Measurements from ENCODE around the gene TSPYL2.
A peak's percentile ranks its signal among the peaks of the same experiment; 100 is the strongest.

The TSPYL2 gene

GRCh38 chrX:53080628-53081580 lies 1.3 kb upstream of the TSPYL2 start:
- DNase-seq (ENCODE audit: low read depth): peak; percentile 25

GRCh38 chrX:53082773-53083616 lies 828 bp downstream of the TSPYL2 start:
- no peak for DNase-seq (ENCODE audit: low read depth)

- no peak for DNase-seq (ENCODE audit: low read depth)
Observed at GRCh38 chrX:53084043-53084570, 1.9 kb downstream of the TSPYL2 start.

- DNase-seq (ENCODE audit: low read depth): no peak
Observed at GRCh38 chrX:53084863-53085262, 2.7 kb downstream of the TSPYL2 start.

GRCh38 chrX:53085661-53086229 lies 3.6 kb downstream of the TSPYL2 start:
- DNase-seq (ENCODE audit: low read depth): no peak

GRCh38 chrX:53086464-53086863 lies 4.3 kb downstream of the TSPYL2 start:
- no peak for DNase-seq (ENCODE audit: low read depth)

- DNase-seq (ENCODE audit: low read depth): no peak
Observed at GRCh38 chrX:53087388-53087831, 5.2 kb downstream of the TSPYL2 start.

- DNase-seq (ENCODE audit: low read depth): peak; percentile 72
Observed at GRCh38 chrX:53088136-53088974, 6.2 kb downstream of the TSPYL2 start.

- DNase-seq (ENCODE audit: low read depth): no peak
Observed at GRCh38 chrX:53089224-53089842, 7.2 kb downstream of the TSPYL2 start.

GRCh38 chrX:53089925-53090324 lies 7.8 kb downstream of the TSPYL2 start:
- no peak for DNase-seq (ENCODE audit: low read depth)

- DNase-seq (ENCODE audit: low read depth): no peak
Observed at GRCh38 chrX:53091354-53091753, 9.2 kb downstream of the TSPYL2 start.

- DNase-seq (ENCODE audit: low read depth): peak; percentile 68
Observed at GRCh38 chrX:53093177-53093655, 11.0 kb downstream of the TSPYL2 start.

GRCh38 chrX:53093748-53094581 lies 11.8 kb downstream of the TSPYL2 start, which contains the start of gene KANTR:
Gene KANTR (plus strand): TSS chrX:53094142. CDS start chrX:53124273, 30,131 bp downstream.
- peak; percentile 63 for DNase-seq (ENCODE audit: low read depth)

GRCh38 chrX:53094582-53094905 lies 12.4 kb downstream of the TSPYL2 start:
- DNase-seq (ENCODE audit: low read depth): no peak

GRCh38 chrX:53095796-53096195 lies 13.6 kb downstream of the TSPYL2 start:
- no peak for DNase-seq (ENCODE audit: low read depth)

GRCh38 chrX:53114864-53115549 lies 32.8 kb downstream of the TSPYL2 start:
- DNase-seq (ENCODE audit: low read depth): no peak

GRCh38 chrX:53115550-53115874 lies 33.3 kb downstream of the TSPYL2 start:
- no peak for DNase-seq (ENCODE audit: low read depth)

GRCh38 chrX:53116101-53116500 lies 33.9 kb downstream of the TSPYL2 start:
- no peak for DNase-seq (ENCODE audit: low read depth)

- no peak for DNase-seq (ENCODE audit: low read depth)
Observed at GRCh38 chrX:53122013-53122412, 39.8 kb downstream of the TSPYL2 start.
